Liver (tissue), 9 donors: ENCODE data around the gene RAPH1. TPM values are rescaled to one million over a fixed set of nuclear protein-coding genes. Genes with fewer than 3 reads are reported as not detected.

ENCODE experiments used
- DNase-seq: peaks from one replicate; pipeline ENCODE4 v3.0.0-alpha.2; 2017; ENCODE audit warnings: low spot score
- H3K27ac ChIP-seq, 2 donors: one replicate each; pipeline ENCODE4 v1.7.0; 2013; ENCODE audit warnings: inconsistent platforms in 2 of 2, low read length in 2 of 2, control low read depth in 1 of 2, low read depth in 1 of 2, mild to moderate bottlenecking in 1 of 2
- H3K27me3 ChIP-seq, 4 donors: one replicate each; pipeline versions ENCODE4 v1.6.1 to v1.7.0; 2013; ENCODE audit warnings: low read length in 3 of 4, inconsistent platforms in 1 of 4, mild to moderate bottlenecking in 1 of 4, moderate library complexity in 1 of 4; ENCODE audit not compliant: control insufficient read depth in 4 of 4, insufficient read depth in 4 of 4
- H3K36me3 ChIP-seq, 4 donors: one replicate each; pipeline versions ENCODE4 v1.6.1 to v1.7.0; 2013; ENCODE audit warnings: low read length in 3 of 4, mild to moderate bottlenecking in 3 of 4, low read depth in 1 of 4, moderate library complexity in 1 of 4; ENCODE audit not compliant: control insufficient read depth in 4 of 4, insufficient read depth in 3 of 4
- H3K4me1 ChIP-seq, 4 donors: one replicate each; pipeline versions ENCODE4 v1.6.1 to v1.7.0; 2013; ENCODE audit warnings: low read length in 3 of 4, mild to moderate bottlenecking in 3 of 4, moderate library complexity in 1 of 4; ENCODE audit not compliant: control insufficient read depth in 4 of 4, insufficient read depth in 4 of 4
- H3K4me3 ChIP-seq, 3 donors: one replicate each; pipeline versions ENCODE4 v1.6.1 to v1.7.0; 2013; ENCODE audit warnings: low read length in 3 of 3, control low read depth in 1 of 3, low read depth in 1 of 3, mild to moderate bottlenecking in 1 of 3
- H3K9ac ChIP-seq, 2 donors: one replicate each; pipeline ENCODE4 v1.7.0; 2013; ENCODE audit warnings: low read length in 2 of 2, mild to moderate bottlenecking in 2 of 2, moderate library complexity in 2 of 2, control low read depth in 1 of 2, low read depth in 1 of 2
- H3K9me3 ChIP-seq, 4 donors: one replicate each; pipeline versions ENCODE4 v1.6.1 to v1.7.0; 2013; ENCODE audit warnings: low read length in 3 of 4; ENCODE audit not compliant: control insufficient read depth in 4 of 4
- EGR1 ChIP-seq, 2 donors: IDR thresholded peaks; 2 replicates each; pipeline ENCODE4 v1.6.1; 2016 to 2018; ENCODE audit warnings: antibody characterized with exemption in 2 of 2, low read depth in 2 of 2
- FOXA1 ChIP-seq: IDR thresholded peaks from 2 replicates; pipeline ENCODE4 v1.6.1; 2016; ENCODE audit warnings: antibody characterized with exemption
- FOXA2 ChIP-seq: IDR thresholded peaks from 2 replicates; pipeline ENCODE4 v1.6.1; 2016; ENCODE audit warnings: antibody characterized with exemption
- GABPA ChIP-seq, 2 donors: IDR thresholded peaks in 1 of 2; conservative IDR thresholded peaks in 1 of 2; 2 replicates each; pipeline ENCODE4 v1.6.1; 2016; ENCODE audit warnings: antibody characterized with exemption in 2 of 2, mild to moderate bottlenecking in 1 of 2, moderate library complexity in 1 of 2
- HNF4A ChIP-seq, 2 donors: conservative IDR thresholded peaks; 2 replicates each; pipeline ENCODE4 v1.6.1; 2016; ENCODE audit warnings: antibody characterized with exemption in 2 of 2, mild to moderate bottlenecking in 2 of 2
- HNF4G ChIP-seq: IDR thresholded peaks from 2 replicates; pipeline ENCODE4 v1.6.1; 2016; ENCODE audit warnings: antibody characterized with exemption
- JUND ChIP-seq, 2 donors: IDR thresholded peaks; 2 replicates each; pipeline ENCODE4 v1.6.1; 2016; ENCODE audit warnings: antibody characterized with exemption in 2 of 2
- NR2F2 ChIP-seq: IDR thresholded peaks from 2 replicates; pipeline ENCODE4 v1.6.1; 2016; ENCODE audit warnings: antibody characterized with exemption
- RAD21 ChIP-seq, 2 donors: IDR thresholded peaks; 2 replicates each; pipeline ENCODE4 v1.6.1; 2016; ENCODE audit warnings: antibody characterized with exemption in 2 of 2, mild to moderate bottlenecking in 2 of 2
- RXRA ChIP-seq, 2 donors: IDR thresholded peaks; 2 replicates each; pipeline ENCODE4 v1.6.1; 2017 to 2018; ENCODE audit warnings: antibody characterized with exemption in 2 of 2, mild to moderate bottlenecking in 1 of 2
- SP1 ChIP-seq: IDR thresholded peaks from 2 replicates; pipeline ENCODE4 v1.6.1; 2018; ENCODE audit warnings: antibody characterized with exemption, mild to moderate bottlenecking
- TAF1 ChIP-seq: conservative IDR thresholded peaks from 2 replicates; pipeline ENCODE4 v1.6.1; 2016; ENCODE audit warnings: antibody characterized with exemption, mild to moderate bottlenecking
- YY1 ChIP-seq: IDR thresholded peaks from 2 replicates; pipeline ENCODE4 v1.6.1; 2016; ENCODE audit warnings: antibody characterized with exemption, mild to moderate bottlenecking
- WGBS: extraction: QIAGEN DNeasy Blood & Tissue Kit; methylation state at CpG from one replicate; pipeline ENCODE4 v1.1.7; 2013; 5-methylcytosine and 5-hydroxymethylcytosine counted together
- polyA plus RNA-seq, 2 donors: library from polyadenylated mRNA; stranded (reverse) in 1 of 2; unstranded in 1 of 2; fragments of 200-250 nt in 1 of 2; fragments of >200 nt in 1 of 2; fragmentation: Nextera tagmentation in 1 of 2; extraction: Ambion mirVana in 1 of 2; gene quantifications; one replicate each; pipeline versions ENCODE4 v1.2.1 to v1.2.3, GENCODE V29; 2013 to 2015
- total RNA-seq, 2 donors: library from RNA; depleted of rRNA; stranded (reverse); fragments of >200 nt; gene quantifications; one replicate each; pipeline ENCODE4 v1.2.3, GENCODE V29; 2014
- TF ChIP-seq, protein P1 (sequence below): IDR thresholded peaks from 2 replicates; pipeline ENCODE4 v1.6.1; 2016; ENCODE audit warnings: antibody characterized with exemption
- TF ChIP-seq, protein P2 (sequence below): IDR thresholded peaks from 2 replicates; pipeline ENCODE4 v1.6.1; 2016; ENCODE audit warnings: antibody characterized with exemption
- TF ChIP-seq, protein P3 (sequence below): fragments of 150-350 bp; IDR thresholded peaks from 2 replicates; pipeline ENCODE4 v1.5.1; 2017; ENCODE audit warnings: improper control_type of control experiment, low read depth, low read length; ENCODE audit not compliant: missing input control
- TF ChIP-seq, protein P4 (sequence below): IDR thresholded peaks from 2 replicates; pipeline ENCODE4 v1.6.1; 2016; ENCODE audit warnings: antibody characterized with exemption, mild to moderate bottlenecking
- TF ChIP-seq, protein P5 (sequence below): IDR thresholded peaks from 2 replicates; pipeline ENCODE4 v1.6.1; 2016; ENCODE audit warnings: antibody characterized with exemption
- donor health status: healthy.
- donor health status: healthy.
- donor health status: healthy.
- donor health status: healthy.
- donor health status: healthy.

Gene RAPH1
- total and polyA plus RNA-seq, 4 donors, result 7.0 to 83.1 (median 19.4) TPM

DNA sequence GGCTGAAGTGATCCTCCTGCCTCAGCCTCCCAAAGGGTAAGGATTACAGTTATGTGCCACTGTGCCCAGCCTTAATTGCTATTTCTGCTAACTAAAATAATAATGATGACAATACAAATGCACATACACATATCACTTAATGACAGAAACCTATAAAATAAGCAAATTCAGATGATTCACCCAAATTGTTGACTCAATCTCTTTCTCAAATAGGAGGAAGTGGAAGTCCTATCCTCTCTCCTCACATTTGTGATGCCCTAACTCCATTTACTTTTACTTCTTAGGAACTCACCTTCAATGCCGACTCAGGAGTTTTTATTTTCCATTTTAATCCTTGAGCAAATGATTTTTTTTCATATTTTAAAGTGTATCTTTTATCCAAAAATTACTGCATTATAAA lies 24.5 kb upstream of the RAPH1 start:
- H3K4me3 ChIP-seq, result no peak overlapping the region
- 41% methylated on average over 1 of the region's 1 CpG for WGBS
- H3K9ac ChIP-seq, result no peak overlapping the region
- no peak for TF ChIP-seq FOXA2
- TF ChIP-seq NR2F2, result no peak
- no peak for DNase-seq
- H3K27ac ChIP-seq, result no peak overlapping the region
- H3K4me1 ChIP-seq, result no peaks in the 10 kb centered on the region
- H3K36me3 ChIP-seq, result no peaks in the 10 kb centered on the region
- no peaks in the 10 kb centered on the region for H3K27me3 ChIP-seq
- H3K9me3 ChIP-seq, result no peaks in the 10 kb centered on the region

DNA sequence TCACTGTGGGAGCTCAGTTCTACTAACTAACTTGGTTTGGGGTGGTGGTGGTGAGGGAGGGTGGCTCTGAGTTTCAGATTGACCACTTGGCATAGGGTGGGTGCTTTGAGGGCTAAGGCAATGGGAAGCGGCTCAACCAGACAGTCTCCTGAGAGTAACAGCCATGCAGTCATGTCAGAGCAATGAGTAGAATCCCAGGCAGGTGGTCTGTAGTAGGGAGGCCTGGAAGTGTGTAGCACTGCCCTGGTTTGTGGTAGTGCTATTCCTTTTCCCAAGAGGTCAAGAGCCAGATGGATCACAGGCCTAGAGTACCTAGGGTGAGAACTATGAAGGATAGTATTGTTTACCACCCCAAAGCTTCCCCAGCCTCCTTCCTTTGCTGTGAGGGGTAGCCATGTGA lies 18.7 kb upstream of the RAPH1 start:
- no peak for TF ChIP-seq YY1
- no peak for TF ChIP-seq SP1
- TF ChIP-seq GABPA (IDR thresholded peaks at IDR 0.05 in 1 of 2, conservative IDR thresholded peaks at IDR 0.05 in 1 of 2), result no peak
- TF ChIP-seq HNF4A (conservative IDR thresholded peaks at IDR 0.05), result no peak
- Histone ChIP-seq H3K27ac (no peak overlapping the region), H3K4me1 (peaks cover 0 to 11% (median 9%) of the 10 kb centered on the region in 4 donors), H3K36me3 (no peaks in the 10 kb centered on the region), H3K9ac (no peak overlapping the region), H3K27me3 (no peaks in the 10 kb centered on the region), H3K4me3 (no peak overlapping the region), H3K9me3 (no peaks in the 10 kb centered on the region)
- DNase-seq, result no peak
- WGBS, result 100% methylated on average over 1 of the region's 1 CpG

DNA sequence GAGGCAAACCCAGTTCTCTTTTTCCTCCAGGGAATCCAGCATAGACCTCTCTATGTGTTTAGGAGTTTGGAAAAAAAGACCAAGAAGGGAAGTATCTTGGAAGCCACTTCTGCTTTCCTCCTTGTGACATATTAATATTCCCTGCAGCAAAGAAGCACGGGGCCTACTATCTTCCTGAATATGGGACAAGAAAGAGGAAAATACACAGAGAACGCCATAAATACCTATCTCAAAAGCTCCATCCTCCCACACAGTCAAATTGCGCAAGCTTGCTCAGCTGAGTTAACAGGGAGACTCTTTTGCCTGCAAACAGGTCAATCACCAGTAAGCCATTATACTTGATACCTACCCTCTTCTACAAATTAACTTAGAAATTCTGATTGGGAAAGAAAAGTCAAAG lies 16.7 kb upstream of the RAPH1 start:
- DNase-seq, result no peak

More for the DNA sequence above, 16.7 kb upstream of the RAPH1 start:
- Histone ChIP-seq H3K27me3 (no peaks in the 10 kb centered on the region), H3K4me1 (peaks cover 0 to 11% (median 9%) of the 10 kb centered on the region in 4 donors), H3K4me3 (no peak overlapping the region), H3K9me3 (no peaks in the 10 kb centered on the region), H3K36me3 (no peaks in the 10 kb centered on the region), H3K9ac (no peak overlapping the region), H3K27ac (no peak overlapping the region)
- no peak for TF ChIP-seq FOXA1
- peak; percentile 49 for TF ChIP-seq FOXA2
- peak; percentile 84 to 90 for TF ChIP-seq RXRA (IDR thresholded peaks at IDR 0.05)
- TF ChIP-seq, protein P1, sequence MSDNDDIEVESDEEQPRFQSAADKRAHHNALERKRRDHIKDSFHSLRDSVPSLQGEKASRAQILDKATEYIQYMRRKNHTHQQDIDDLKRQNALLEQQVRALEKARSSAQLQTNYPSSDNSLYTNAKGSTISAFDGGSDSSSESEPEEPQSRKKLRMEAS, result peak; percentile 49
- TF ChIP-seq SP1, result peak; percentile 52
- TF ChIP-seq NR2F2, result peak; percentile 74
- TF ChIP-seq, protein P2, sequence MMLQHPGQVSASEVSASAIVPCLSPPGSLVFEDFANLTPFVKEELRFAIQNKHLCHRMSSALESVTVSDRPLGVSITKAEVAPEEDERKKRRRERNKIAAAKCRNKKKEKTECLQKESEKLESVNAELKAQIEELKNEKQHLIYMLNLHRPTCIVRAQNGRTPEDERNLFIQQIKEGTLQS, result no peak
- TF ChIP-seq RAD21 (IDR thresholded peaks at IDR 0.05), result peak; percentile 41 to 55
- peak; percentile 89 to 93 for TF ChIP-seq EGR1 (IDR thresholded peaks at IDR 0.05; ENCODE audit: low read depth in 2 of 2)
- no peak for TF ChIP-seq HNF4G
- TF ChIP-seq, protein P3, sequence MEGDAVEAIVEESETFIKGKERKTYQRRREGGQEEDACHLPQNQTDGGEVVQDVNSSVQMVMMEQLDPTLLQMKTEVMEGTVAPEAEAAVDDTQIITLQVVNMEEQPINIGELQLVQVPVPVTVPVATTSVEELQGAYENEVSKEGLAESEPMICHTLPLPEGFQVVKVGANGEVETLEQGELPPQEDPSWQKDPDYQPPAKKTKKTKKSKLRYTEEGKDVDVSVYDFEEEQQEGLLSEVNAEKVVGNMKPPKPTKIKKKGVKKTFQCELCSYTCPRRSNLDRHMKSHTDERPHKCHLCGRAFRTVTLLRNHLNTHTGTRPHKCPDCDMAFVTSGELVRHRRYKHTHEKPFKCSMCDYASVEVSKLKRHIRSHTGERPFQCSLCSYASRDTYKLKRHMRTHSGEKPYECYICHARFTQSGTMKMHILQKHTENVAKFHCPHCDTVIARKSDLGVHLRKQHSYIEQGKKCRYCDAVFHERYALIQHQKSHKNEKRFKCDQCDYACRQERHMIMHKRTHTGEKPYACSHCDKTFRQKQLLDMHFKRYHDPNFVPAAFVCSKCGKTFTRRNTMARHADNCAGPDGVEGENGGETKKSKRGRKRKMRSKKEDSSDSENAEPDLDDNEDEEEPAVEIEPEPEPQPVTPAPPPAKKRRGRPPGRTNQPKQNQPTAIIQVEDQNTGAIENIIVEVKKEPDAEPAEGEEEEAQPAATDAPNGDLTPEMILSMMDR, result no peak
- TF ChIP-seq GABPA (IDR thresholded peaks at IDR 0.05 in 1 of 2, conservative IDR thresholded peaks at IDR 0.05 in 1 of 2), result peak in 1 of 2 donors; percentile 15
- TF ChIP-seq JUND (IDR thresholded peaks at IDR 0.05), result peak; percentile 57
- TF ChIP-seq TAF1, result no peak
- TF ChIP-seq HNF4A (conservative IDR thresholded peaks at IDR 0.05), result peak; percentile 56 to 65
- TF ChIP-seq YY1, result peak; percentile 87
- TF ChIP-seq, protein P4, sequence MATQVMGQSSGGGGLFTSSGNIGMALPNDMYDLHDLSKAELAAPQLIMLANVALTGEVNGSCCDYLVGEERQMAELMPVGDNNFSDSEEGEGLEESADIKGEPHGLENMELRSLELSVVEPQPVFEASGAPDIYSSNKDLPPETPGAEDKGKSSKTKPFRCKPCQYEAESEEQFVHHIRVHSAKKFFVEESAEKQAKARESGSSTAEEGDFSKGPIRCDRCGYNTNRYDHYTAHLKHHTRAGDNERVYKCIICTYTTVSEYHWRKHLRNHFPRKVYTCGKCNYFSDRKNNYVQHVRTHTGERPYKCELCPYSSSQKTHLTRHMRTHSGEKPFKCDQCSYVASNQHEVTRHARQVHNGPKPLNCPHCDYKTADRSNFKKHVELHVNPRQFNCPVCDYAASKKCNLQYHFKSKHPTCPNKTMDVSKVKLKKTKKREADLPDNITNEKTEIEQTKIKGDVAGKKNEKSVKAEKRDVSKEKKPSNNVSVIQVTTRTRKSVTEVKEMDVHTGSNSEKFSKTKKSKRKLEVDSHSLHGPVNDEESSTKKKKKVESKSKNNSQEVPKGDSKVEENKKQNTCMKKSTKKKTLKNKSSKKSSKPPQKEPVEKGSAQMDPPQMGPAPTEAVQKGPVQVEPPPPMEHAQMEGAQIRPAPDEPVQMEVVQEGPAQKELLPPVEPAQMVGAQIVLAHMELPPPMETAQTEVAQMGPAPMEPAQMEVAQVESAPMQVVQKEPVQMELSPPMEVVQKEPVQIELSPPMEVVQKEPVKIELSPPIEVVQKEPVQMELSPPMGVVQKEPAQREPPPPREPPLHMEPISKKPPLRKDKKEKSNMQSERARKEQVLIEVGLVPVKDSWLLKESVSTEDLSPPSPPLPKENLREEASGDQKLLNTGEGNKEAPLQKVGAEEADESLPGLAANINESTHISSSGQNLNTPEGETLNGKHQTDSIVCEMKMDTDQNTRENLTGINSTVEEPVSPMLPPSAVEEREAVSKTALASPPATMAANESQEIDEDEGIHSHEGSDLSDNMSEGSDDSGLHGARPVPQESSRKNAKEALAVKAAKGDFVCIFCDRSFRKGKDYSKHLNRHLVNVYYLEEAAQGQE, result peak; percentile 48
- TF ChIP-seq, protein P5, sequence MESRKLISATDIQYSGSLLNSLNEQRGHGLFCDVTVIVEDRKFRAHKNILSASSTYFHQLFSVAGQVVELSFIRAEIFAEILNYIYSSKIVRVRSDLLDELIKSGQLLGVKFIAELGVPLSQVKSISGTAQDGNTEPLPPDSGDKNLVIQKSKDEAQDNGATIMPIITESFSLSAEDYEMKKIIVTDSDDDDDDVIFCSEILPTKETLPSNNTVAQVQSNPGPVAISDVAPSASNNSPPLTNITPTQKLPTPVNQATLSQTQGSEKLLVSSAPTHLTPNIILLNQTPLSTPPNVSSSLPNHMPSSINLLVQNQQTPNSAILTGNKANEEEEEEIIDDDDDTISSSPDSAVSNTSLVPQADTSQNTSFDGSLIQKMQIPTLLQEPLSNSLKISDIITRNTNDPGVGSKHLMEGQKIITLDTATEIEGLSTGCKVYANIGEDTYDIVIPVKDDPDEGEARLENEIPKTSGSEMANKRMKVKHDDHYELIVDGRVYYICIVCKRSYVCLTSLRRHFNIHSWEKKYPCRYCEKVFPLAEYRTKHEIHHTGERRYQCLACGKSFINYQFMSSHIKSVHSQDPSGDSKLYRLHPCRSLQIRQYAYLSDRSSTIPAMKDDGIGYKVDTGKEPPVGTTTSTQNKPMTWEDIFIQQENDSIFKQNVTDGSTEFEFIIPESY, result peak; percentile 60
- 18% methylated on average over 3 of the region's 3 CpGs for WGBS
